ENCODE measurements around the gene CMIP.
A peak's percentile ranks its signal among the peaks of the same experiment; 100 is the strongest.

Gene CMIP

DNA sequence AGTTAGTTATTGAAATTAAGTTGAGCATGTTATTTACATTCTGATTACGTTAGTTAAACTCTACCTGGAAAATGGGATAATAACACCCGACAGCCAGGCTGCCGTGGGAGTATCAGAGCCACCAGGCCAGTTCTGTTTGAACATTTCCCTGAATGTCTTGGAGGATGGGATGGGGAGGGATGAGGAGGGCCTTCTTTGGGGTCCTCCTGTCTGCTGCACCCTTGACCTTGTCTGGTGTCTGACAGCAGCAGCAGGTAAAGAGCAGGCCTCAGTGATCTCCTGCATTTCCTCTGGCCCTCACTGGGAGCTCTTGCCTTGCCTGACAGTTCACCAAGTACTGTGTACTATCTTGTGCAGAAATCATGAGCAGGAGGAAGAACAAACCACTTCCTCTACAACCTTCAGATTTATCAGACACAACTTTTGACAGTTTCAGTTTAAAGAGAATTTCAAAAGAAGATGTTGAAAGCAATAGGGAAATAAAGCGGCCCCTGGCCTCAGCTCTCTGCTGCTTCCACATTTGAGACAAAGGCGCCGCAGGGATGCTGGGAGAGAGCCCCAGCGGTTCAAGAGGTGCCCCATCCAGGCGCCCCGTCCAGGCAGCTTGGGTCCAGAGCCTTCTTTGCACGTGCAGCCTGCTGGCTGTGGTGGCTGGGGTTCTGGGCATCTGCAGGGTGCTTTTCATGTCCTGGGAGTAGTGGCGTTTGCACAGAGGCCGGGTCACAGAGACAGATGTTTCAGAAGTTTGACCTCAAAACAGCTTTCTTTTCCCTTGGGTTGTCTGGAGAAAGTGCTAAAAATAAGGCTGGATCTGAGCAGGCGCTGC lies 25.3 kb downstream of the CMIP start:
- TF ChIP-seq EZH2phosphoT487 (conservative IDR thresholded peaks at IDR 0.05; ENCODE audit: low read length) (no peak), CTCF (IDR thresholded peaks at IDR 0.05; ENCODE audit: insufficient read depth, low read length, poor library complexity, severe bottlenecking) (no peak)
- peaks cover 51% of the 10 kb centered on the region for H3K79me2 ChIP-seq (ENCODE audit: insufficient read depth, low read length)

DNA sequence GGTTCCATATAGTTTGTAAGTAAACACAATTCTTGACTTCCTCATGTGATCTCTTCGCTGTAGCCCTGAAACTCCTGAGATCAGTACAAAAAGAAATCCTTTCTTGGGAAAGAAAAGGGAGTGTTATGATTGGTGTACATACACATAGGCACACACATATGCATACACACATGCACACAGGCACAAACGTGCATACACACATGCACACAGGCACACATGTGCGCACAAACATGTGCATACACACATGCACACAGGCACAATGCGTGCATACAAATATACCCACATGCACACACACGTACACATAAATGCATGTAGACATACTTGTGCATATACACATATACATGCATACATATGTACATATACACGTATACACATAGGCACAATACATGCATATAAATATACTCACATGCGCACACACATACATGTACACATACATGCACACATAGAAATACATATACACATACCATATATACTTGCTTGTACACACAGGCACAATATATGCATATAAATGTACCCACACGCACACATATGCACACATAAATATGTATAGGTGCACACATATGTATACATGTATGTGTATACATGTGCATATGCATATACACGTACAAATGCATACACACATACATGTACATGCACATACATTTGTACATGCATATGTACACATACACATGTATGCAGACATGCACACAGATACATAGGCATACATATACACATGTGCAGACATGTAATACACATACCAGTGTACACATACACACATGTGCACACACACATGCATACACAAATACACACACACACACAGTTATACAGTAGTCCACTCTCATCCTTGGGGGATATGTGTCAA lies 26.4 kb downstream of the CMIP start:
- no peaks in the 10 kb centered on the region for H3K36me3 ChIP-seq (ENCODE audit: low read length)
- H3F3A ChIP-seq (ENCODE audit: insufficient read depth) = peaks cover 19% of the 10 kb centered on the region
- no peak overlapping the region for H2AFZ ChIP-seq (ENCODE audit: low read depth, low read length, severe bottlenecking)
- no peaks in the 10 kb centered on the region for H3K27me3 ChIP-seq (ENCODE audit: low read length)
- H3K9ac ChIP-seq (ENCODE audit: low read length) = no peak overlapping the region
- peaks cover 51% of the 10 kb centered on the region for H3K79me2 ChIP-seq (ENCODE audit: insufficient read depth, low read length)
- no peaks in the 10 kb centered on the region for H4K20me1 ChIP-seq (ENCODE audit: low read depth, low read length)
- H3K4me2 ChIP-seq (ENCODE audit: low read depth, low read length, poor library complexity, severe bottlenecking) = peak overlapping the region; percentile 57
- H3K4me3 ChIP-seq (ENCODE audit: insufficient read depth, low read length, poor library complexity, severe bottlenecking) = no peak overlapping the region
- H3K9me2 ChIP-seq (replicated peaks; ENCODE audit: insufficient read depth, low read length) = no peaks in the 10 kb centered on the region
- TF ChIP-seq CTCF (IDR thresholded peaks at IDR 0.05; ENCODE audit: insufficient read depth, low read length, poor library complexity, severe bottlenecking) (no peak), EZH2phosphoT487 (conservative IDR thresholded peaks at IDR 0.05; ENCODE audit: low read length) (no peak)
- no peaks in the 10 kb centered on the region for H3K9me3 ChIP-seq (ENCODE audit: insufficient read depth, low read length)
- H3K27ac ChIP-seq (ENCODE audit: low read depth, low read length) = peak overlapping the region; percentile 84

More for the DNA sequence above, 25.3 kb downstream of the CMIP start:
- no peaks in the 10 kb centered on the region for H4K20me1 ChIP-seq (ENCODE audit: low read depth, low read length)
- H3K27ac ChIP-seq (ENCODE audit: low read depth, low read length) = peak overlapping the region; percentile 84
- peaks cover 16% of the 10 kb centered on the region for H3F3A ChIP-seq (ENCODE audit: insufficient read depth)
- peak overlapping the region; percentile 57 for H3K4me2 ChIP-seq (ENCODE audit: low read depth, low read length, poor library complexity, severe bottlenecking)
- no peak overlapping the region for H3K4me3 ChIP-seq (ENCODE audit: insufficient read depth, low read length, poor library complexity, severe bottlenecking)
- no peaks in the 10 kb centered on the region for H3K27me3 ChIP-seq (ENCODE audit: low read length)
- no peaks in the 10 kb centered on the region for H3K9me2 ChIP-seq (replicated peaks; ENCODE audit: insufficient read depth, low read length)
- H3K9ac ChIP-seq (ENCODE audit: low read length) = peak overlapping the region; percentile 39
- H3K36me3 ChIP-seq (ENCODE audit: low read length) = no peaks in the 10 kb centered on the region
- no peak overlapping the region for H2AFZ ChIP-seq (ENCODE audit: low read depth, low read length, severe bottlenecking)
- H3K9me3 ChIP-seq (ENCODE audit: insufficient read depth, low read length) = no peaks in the 10 kb centered on the region

GRCh38 chr16:81471882-81472281 lies 27.3 kb downstream of the CMIP start:
- Histone ChIP-seq H3K9ac (ENCODE audit: low read length) (no peak overlapping the region), H3K9me2 (replicated peaks; ENCODE audit: insufficient read depth, low read length) (no peaks in the 10 kb centered on the region)

More at GRCh38 chr16:81471882-81472281, 27.3 kb downstream of the CMIP start:
- Histone ChIP-seq H3F3A (ENCODE audit: insufficient read depth) (peaks cover 19% of the 10 kb centered on the region), H3K4me2 (ENCODE audit: low read depth, low read length, poor library complexity, severe bottlenecking) (no peak overlapping the region), H3K36me3 (ENCODE audit: low read length) (no peaks in the 10 kb centered on the region), H4K20me1 (ENCODE audit: low read depth, low read length) (no peaks in the 10 kb centered on the region), H3K27me3 (ENCODE audit: low read length) (no peaks in the 10 kb centered on the region), H3K27ac (ENCODE audit: low read depth, low read length) (no peak overlapping the region), H3K79me2 (ENCODE audit: insufficient read depth, low read length) (peaks cover 44% of the 10 kb centered on the region), H3K9me3 (ENCODE audit: insufficient read depth, low read length) (no peaks in the 10 kb centered on the region), H3K4me3 (ENCODE audit: insufficient read depth, low read length, poor library complexity, severe bottlenecking) (no peak overlapping the region), H2AFZ (ENCODE audit: low read depth, low read length, severe bottlenecking) (no peak overlapping the region)
- TF ChIP-seq EZH2phosphoT487 (conservative IDR thresholded peaks at IDR 0.05; ENCODE audit: low read length) = no peak
- no peak for TF ChIP-seq CTCF (IDR thresholded peaks at IDR 0.05; ENCODE audit: insufficient read depth, low read length, poor library complexity, severe bottlenecking)
